ELR (cell line): Measurements from ENCODE around the gene P3H4.

ENCODE experiments used
- DNase-seq: peaks from one replicate; pipeline ENCODE4 v3.0.0-alpha.2; 2015; ENCODE audit warnings: low read depth

Gene P3H4

DNA sequence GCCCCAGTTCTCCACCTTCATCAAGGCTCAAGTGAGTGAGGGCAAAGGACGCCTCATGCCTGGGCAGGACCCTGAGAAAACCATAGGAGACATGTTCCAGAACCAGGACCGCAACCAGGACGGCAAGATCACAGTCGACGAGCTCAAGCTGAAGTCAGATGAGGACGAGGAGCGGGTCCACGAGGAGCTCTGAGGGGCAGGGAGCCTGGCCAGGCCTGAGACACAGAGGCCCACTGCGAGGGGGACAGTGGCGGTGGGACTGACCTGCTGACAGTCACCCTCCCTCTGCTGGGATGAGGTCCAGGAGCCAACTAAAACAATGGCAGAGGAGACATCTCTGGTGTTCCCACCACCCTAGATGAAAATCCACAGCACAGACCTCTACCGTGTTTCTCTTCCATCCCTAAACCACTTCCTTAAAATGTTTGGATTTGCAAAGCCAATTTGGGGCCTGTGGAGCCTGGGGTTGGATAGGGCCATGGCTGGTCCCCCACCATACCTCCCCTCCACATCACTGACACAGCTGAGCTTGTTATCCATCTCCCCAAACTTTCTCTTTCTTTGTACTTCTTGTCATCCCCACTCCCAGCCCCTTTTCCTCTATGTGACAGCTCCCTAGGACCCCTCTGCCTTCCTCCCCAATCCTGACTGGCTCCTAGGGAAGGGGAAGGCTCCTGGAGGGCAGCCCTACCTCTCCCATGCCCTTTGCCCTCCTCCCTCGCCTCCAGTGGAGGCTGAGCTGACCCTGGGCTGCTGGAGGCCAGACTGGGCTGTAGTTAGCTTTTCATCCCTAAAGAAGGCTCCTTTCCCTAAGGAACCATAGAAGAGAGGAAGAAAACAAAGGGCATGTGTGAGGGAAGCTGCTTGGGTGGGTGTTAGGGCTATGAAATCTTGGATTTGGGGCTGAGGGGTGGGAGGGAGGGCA lies 10.7 kb upstream of the P3H4 start:
- DNase-seq: no peak

DNA sequence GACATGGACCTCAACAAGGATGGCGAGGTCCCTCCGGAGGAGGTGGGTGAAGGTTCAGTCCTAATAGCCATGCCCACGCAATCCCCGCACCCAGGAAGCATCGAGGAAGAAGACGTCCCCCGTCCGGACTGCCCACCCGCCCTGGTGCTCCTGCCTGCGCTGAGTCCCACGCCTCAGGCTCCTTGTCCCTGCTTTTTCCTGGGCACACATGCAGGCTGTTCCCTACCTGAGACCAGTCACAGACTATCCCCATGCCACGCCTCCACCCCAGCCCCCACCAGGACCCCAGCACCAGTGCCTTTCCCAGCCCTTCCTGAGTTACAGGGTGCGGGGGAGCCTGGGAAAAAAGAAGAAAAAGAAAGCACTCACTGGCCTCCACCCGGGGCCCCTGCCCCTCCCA lies 10.0 kb upstream of the P3H4 start:
- DNase-seq: no peak

DNA sequence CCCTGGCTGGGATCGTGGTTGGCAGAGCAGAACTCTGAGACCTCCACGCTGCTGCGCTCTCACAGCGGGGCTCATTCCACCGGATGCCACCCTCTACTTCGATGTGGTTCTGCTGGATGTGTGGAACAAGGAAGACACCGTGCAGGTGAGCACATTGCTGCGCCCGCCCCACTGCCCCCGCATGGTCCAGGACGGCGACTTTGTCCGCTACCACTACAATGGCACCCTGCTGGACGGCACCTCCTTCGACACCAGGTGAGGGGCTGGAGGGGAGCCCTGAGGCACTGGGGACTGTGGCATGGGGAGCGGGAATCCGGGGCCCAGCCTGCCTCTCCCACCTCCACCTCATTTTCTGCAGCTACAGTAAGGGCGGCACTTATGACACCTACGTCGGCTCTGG lies 6.3 kb upstream of the P3H4 start:
- DNase-seq: no peak

DNA sequence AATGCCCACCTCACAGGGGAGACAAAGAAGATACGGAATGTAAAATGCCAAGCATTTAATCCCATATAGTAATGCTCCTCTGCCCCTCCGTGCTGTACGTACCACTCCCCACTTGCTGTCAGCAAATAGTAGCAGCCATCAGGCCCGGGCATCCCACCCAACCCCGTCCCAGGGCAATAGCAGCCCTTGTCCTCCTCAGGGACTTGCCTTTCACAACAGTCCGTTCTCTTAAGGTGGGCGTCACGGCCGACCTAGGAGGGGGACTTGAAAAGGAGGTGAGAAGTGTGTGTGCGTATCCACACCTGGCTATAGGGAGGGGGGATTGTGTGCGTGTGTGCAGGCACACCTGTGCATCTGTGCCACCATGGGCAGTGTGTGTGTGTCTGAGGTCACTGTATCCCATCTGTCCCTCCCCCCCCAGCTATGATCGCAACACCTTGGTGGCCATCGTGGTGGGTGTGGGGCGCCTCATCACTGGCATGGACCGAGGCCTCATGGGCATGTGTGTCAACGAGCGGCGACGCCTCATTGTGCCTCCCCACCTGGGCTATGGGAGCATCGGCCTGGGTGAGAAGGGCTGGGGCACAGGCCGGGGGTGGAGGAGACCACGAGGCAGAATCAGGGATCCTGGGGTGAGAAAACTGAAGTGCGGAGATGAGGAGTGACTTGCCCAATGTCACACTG lies 5.0 kb upstream of the P3H4 start:
- no peak for DNase-seq

DNA sequence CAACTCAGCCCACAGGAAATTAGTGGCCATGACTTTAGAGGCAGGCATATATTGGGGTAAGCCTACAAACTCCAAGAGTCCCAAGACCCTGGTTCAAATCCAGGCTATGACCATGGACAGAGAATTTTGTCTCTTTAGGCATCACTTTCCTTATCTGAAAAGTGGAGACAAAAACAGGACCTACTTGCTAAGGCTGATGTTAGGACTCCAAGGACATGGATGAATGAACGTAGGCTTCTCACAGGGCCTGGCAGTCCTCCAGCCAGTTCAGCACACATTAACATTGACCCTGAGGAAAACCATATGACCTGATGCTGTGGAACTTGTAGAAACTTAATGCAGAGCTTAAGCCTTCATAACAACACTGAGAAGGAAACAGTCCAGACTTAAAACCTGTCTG lies 2.4 kb upstream of the P3H4 start:
- DNase-seq: peak; percentile 25

DNA sequence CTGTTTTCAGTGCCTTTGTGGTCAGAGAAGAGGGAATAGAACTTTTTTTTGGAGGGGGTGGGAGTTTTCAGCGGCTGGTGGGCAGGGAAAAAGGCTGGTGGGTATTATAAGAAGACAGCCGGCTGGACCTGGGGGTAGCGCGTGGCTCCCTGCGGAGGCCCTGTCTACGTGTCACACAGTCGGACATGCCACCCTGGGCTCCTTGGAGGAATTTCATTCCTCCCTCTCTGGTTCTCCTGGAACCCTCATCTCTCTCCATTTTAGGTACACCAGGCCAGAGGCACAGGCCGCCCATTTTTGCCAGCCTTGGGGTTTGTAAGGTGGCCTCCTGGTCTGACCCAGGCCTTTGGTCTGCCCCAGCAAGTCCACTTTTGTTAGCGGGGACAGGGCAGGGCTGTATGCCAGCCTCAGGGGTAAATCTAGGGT lies 2.0 kb upstream of the P3H4 start:
- DNase-seq: peak; percentile 28

DNA sequence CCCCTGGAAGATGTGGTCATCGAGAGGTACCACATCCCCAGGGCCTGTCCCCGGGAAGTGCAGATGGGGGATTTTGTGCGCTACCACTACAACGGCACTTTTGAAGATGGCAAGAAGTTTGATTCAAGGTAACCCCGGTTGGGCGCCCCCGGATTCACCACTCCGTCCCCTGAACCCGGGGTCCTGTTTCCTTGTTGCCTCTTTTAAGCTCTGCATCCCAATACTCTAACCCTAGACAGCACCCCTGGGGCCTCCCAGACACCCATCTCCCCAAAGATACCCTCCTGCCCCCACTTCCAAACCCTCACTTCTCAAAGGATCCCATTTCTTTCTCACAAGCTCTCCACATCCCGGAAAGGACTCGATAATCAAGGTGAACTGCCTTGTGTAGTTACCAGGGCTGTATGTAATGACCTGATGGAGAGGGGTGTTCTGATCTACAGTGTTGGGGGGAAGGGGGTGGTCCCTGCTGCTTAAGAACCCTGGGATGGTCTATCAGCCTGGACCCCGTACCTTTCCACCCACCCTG lies 1.5 kb upstream of the P3H4 start:
- peak; percentile 26 for DNase-seq

DNA sequence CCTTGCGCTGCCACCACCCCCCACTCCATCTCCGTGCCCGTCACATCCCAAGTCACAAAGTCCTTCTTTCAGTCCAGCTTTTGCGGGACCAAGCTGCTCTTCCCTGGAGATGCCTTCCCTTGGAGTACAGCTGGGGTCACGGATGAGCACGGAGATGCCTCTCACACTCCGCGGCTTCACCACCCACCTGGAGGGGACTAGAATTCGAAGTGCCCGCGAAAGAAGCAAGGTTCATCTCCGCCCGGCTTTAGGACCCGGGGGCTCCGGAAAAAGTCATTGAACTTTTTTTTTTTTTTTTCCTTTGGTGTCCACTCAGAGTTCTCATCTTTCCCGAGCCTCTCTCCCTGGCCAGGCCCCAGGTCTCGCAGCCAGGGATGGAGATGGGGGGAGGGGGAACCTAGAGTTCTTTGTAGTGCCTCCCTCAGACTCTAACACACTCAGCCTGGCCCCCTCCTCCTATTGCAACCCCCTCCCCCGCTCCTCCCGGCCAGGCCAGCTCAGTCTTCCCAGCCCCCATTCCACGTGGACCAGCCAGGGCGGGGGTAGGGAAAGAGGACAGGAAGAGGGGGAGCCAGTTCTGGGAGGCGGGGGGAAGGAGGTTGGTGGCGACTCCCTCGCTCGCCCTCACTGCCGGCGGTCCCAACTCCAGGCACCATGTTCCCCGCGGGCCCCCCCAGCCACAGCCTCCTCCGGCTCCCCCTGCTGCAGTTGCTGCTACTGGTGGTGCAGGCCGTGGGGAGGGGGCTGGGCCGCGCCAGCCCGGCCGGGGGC lies 817 bp upstream of the P3H4 start, which contains the start of gene FKBP10:
Gene FKBP10 (plus strand): TSS at position 624 of the 771 bp plus-strand sequence. CDS start 31 bp downstream, at position 655.
- DNase-seq: peak; percentile 89

DNA sequence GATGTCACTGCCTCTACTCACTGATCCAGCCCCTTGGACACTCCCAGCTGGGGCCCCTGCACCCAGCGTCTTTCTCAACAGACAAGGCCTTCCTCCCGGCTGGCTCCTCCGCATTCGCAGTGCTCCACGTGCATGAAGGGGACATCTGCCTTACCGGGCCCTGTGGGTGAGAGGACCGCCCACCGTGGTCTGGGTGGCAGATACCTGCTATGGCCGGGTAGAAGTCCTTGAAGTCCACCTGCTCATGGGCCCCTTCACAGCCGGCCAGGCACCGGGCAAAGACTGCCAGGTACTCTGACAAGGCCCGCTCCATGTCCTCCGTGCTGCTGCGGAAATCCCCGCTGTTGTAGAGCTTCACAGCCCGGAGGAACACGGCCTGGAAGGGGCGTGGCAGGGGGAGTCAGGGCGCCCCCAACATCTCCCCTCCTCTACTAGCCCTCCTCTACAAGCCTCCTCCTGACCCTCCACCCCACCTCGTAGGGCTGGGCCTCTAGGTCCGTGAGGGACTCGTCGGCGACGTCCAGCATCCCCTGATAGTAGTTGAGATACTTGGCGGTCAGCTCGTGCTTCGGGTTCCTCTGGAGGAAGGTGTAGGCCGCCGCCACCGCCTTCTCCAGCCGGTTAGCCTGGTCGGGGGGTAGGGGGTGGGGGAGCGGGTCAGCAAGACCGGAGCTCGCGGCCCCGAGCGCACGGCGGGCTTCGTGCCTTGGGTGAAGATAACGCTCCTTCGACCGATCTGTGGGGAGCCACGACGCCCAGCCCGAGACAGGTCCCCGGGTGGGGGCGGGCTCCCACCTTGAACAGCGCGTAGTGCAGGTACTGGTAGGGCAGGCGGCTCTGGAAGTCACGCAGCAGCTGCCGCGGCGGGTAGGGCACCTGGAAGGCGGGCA lies 845 bp downstream of the P3H4 start:
- peak; percentile 30 for DNase-seq

DNA sequence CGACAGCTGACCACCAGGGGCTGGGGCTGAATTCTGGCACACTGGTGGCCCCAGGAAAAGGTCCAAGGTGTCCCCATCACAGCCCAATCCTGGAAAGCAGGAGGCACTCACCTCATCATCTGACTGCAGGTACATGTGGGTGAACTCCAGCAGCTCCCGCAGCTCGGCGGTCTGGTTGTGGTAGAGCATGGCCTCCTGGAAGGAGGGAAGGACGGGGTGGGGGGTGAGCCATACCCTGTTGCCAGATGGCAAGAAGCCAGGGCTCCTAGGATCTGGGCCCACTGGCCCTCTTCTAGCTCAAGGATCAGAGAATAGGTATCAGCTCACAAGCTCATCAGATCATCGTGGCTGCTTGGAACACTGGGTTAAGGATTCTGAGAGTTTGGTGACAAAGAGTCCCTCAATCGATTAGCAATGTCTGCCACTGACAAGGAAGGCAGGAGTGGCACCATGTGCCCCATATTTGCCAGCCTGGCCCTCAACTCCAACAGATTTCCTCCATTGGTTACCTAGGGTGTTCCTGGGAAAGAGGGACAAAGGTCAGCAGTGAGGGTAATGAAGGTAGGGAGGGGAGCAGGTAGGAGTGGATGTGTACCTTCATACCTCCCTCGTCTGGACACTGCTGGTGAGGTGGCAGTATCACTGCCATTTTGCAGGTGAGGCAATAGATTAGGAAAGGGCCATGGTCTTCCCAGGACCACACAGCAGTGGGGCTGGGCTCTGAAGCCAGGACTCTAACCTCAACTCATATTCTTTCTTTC lies 4.9 kb downstream of the P3H4 start:
- no peak for DNase-seq

DNA sequence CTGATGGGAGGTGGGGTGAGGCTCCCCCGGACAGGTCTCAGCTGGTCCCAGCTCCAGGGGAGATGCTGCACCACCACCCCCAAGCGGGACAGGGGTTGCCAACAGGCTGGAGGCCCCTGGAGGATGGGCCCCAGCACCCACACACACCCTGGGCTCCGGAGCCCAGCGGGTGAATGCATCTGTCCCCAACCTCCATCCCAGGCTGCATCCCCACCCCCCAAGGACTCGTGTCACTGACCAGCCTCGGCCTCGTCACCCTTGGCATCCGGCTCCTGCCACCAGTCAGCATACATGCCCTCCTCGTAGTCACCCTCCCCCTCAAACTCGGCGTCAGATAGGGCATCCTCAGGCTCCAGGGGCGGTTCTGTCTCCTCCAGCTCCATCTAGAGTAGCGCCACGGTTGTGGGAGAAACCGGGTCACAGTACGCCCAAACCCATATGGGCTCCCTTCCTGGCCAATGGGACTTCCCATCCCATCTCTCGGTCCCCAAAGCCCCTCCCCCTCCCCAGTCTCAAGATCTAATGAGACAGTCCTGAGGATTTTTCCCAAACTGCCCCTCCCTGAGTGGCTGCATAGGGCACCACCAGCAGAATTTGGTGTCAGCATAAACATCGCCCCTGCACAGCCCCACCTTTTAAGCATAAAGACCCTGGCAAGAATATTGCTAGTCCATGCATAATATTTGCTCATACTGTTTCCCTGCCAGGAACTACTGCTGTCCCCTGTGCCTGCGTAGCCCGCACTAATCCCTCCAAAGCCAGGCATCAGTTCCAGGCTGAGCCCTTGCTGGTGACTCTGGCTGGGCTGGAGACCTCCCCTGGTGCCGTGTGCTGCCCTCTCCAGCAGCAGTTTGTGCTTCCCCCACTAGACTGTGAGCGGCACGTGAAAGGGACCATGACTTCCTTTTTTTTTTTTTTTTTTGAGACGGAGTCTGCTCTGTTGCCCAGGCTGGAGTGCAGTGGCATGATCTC lies 8.4 kb downstream of the P3H4 start:
- DNase-seq: no peak

DNA sequence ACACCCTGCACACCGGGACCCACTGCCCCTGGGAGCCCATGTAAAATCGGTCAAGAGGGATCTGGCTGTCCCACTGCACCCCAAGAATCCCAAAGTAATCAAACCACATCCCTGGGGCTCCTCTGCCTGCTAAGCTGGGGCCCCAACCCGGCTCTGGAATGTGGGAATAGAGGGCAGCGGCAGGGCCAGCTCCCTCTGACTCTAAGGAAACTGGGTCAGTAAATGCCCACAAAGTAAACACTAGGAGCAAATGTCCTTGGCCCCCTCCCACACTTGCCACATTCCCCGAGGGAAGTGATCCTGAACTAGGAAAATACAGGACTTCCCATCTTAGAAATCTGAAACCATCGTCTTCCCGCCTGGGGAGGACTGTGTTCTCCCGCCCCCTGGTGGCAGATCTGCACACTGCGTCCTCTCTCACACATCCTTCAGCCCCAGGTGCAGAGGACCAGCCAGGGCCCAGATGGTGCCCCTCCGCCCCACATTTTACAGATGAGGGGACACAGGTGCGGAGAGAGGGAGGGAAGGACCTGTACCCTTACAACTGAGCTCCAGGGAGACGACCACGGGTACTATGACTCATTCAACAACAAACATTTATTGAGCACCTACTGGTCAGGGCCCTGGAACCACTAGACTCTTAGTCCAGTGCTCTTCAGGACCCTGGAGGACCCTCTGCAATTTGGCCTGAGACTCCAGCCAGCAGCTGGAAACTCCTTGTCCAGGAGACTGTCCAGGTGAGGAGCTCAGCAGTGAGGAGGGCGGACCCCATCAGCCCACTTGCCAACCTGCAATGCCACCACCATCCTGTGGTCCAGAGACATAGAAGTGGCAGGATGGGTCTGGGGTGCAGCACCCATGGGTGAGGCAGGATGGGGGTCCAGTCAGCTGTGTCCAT lies 10.1 kb downstream of the P3H4 start:
- DNase-seq: peak; percentile 81

DNA sequence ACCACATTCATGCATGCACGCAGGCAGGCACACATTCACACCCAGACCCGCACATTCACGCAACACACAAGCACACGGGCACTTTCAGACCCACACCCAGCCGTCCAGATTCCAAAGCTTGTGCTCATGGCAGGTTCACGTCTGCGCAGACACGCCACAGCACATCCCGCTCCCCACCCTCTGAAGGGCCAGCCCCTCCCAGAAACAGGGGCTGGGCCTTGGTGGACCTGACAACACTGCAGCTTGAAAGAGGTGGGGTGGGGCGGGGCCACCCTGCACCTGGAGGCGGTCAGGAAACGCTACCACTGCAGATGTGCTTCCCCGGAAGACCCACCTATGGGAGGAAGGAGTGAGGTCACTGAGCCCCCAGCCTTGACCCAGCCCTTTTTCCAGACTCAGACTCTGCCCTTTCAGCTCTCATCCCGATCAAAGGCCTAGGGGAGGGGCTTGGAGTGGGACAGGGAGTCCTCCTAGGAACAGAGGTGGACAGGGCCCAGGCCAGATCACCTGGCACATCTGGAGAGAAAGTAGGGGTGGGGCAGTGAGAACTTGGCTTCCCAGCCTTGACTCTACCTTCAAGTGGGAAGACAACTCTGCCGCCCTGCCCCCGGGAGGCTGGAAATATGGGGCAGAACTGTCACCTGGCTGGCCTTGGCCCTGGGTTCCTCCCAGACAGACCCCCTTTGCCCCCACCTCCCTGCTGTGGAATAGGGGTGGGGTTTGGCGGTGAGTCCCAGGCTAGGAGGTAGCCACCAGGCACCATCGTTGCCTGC lies 11.0 kb downstream of the P3H4 start:
- no peak for DNase-seq

DNA sequence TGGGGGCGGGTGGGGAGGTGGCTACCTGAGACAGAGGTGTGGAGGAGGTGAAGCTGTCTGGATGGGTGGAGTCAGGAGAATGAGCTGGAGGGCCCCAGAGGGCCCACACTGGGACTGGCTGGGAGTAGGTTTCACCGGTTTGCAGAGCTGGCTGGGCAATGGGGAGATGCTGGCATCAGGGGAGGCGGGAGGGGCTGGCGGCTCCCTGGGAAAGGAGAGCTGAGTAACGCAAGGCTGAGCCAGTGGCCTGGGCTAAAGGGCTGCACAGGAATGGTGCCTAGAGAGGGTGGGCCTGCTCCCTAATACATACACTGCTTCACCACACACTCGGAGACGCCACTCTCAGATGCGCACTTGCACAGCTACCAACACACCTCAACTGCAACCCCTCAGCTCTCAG lies 12.4 kb downstream of the P3H4 start:
- DNase-seq: no peak

DNA sequence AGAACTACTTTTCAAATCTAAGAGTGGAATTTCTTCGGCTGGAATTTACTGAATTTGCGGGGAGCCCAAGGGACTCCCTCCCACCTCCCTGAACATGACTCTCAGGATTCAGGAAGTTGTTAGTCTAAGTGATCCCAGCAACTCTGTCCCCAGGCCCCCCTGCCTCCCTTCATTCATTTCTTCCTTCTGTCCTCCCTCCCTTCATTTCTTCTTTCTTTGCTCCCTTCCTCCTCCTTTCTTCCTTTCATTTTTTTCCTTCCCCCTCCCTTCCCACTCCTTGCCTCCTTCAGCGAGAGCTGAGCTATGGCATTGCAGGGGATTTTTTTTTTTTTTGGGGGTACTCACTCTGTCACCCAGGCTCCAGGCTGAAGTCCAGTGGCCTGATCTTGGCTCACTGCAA lies 14.4 kb downstream of the P3H4 start:
- DNase-seq: no peak

DNA sequence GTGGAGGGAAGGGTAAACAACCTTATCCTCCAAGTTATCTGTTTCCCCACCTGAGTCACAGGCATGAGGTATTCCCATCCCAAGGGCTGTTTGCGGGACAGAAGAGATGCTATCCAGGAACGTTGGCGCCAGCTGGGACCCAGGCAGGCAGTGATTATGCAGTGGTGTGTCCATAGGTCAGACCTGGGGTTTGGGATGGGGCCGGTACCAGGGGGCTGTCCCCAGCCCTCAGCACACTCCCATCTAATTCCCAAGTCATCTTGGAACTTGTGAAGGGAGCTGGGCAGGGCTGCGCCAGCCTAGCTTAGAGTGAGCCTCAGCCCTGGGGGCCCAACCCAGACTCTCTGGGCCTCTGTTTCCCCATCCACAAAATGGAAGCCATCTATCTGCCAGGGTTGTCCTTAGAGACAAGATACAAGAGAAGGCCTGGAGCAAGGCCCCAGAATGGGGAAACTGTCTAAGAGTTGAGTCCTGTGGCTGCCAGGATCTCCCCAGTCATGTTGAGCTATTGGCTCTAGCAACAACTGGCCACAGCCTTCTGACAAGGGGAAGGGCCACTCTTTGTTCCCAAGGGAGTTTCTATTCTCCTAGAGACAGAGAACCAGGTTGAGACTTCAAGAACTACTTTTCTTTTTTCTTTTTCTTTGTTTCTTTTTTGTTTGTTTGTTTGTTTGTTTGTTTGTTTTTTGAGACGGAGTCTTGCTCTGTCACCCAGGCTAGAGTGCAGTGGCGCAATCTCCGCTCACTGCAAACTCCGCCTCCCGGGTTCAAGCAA lies 15.4 kb downstream of the P3H4 start:
- no peak for DNase-seq

DNA sequence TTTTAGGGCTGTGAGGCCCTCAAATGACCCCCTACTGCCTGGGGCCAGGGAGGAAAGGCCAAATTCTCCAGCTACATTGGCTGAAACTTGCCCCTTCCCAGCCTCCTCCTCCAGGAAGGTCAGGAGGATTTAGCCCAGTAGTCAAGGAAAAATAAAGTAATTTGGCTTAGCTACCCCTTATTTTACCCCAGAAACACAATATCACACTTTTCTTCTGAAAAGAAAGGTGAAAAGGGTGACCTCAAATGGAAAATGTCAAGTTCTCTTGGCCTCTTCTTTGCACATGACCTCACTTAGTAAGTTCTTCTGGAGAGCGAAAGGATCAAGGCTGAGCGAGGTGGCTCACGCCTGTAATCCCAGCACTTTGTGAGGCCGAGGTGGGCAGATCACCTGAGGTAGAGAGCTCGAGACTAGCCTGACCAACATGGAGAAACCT lies 17.2 kb downstream of the P3H4 start:
- DNase-seq: no peak
